Fibroblast of peridontal ligament (primary cell): ENCODE data around the gene GNAT2.

Source experiments
- DNase-seq: peaks from one replicate; pipeline ENCODE4 v3.0.0-alpha.2; 2010; ENCODE audit errors: extremely low read depth

Gene GNAT2

DNA sequence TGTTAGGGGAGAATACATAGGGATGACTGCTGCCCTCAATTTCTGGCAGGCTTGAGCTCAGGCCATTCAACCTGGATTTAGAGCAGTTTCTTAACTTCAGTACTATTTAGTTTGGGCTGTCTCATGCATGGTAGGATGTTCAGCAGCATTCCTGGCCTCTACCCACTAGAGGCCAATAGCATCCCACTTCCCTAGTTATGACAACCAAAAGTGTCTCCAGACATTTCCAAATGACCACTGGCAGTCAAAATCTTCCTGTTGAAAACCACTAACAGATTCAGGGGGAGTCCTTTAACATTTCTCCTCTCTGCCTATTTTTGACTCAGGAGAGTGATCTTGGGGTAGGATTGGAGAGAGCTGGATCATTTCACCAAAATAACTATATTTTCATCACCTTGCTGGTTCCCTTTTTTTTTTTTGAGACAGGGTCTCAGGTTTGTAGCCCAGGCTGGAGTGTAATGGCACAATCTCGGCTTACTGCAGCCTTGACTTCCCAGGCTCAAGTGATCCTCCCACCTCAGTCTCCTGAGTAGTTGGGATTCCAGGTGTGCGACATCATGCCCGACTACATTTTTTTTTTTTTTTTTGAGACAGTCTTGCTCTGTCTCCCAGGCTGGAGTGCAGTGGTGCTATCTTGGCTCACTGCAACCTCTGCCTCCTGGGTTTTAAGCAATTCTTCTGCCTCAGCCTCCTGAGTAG, 8.7 kb downstream of the GNAT2 start:
- peak; percentile 11 for DNase-seq

DNA sequence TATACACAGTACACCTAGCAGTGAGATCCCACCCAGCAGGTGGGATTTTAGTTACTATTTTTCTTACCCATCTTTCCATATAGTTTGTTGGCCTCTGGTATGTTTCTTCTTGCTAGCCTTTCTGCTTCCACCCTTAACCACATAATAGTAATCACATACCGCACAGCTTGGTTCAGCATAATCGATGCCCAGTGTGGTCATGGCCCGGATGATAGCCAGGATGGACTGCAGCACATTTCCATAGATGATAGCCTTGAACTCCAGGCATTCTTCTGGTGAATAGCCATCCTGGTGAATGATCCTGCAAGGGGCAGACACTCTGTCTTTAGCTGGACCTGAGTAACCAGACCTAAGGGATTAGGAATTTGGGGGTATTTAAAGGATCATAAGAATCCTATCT, 9.5 kb downstream of the GNAT2 start:
- peak; percentile 6 for DNase-seq

DNA sequence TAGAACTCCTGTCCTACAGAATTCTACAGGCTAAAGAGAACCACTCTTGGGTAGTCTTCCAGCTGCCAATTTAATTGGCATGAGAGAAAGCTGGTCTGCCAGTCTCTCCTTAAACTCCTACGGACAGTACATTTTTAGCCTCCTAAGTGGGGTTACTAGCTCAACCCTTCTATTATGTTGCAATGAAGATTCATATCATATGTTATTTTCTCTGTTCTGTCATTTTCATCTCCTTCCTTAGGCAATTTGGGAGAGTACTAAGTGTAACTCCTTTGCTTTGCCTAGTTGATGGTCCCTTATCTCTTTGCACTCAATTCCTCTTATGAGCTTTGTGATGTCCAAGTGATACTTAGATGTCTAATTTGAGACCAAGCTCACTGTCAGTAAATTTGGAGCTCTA, 14.0 kb downstream of the GNAT2 start:
- DNase-seq: no peak

DNA sequence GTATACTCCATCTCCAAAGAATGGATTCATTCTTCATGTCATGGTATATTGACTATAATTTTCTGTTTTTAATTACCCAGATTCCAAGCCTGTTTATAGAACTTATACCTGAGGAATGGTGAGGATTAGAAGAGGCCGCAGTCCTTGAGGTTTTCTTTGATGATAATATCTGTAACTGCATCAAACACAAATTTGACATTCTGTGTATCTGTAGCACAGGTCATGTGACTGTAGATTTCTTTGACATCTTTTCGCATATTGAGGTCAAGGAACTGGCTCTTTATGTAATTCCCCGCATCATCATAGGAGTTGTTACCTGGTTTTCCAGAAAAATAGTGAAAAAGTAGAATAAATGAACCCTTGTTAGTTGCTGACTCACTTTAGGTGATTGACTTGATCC, 16.2 kb downstream of the GNAT2 start:
- DNase-seq: no peak

DNA sequence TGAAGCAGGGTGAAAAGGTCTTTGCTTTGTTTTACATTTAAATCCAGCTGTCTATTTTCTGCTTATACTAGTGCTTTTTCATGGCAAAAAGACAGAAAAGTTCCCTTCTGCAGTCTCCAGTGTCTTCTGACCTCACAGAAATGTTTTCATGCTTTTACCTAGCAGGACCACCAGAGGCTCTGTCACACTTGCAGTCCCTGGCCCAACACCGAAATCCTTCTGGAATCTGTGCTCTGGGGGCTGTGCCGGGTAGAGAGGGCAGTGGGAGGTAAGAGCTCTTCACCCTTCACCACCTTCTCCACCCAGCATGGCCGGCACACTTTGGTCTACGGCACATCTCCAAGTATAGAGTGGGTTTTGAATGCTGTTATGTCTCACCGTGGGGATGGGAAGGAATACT, 20.8 kb downstream of the GNAT2 start:
- no peak for DNase-seq

DNA sequence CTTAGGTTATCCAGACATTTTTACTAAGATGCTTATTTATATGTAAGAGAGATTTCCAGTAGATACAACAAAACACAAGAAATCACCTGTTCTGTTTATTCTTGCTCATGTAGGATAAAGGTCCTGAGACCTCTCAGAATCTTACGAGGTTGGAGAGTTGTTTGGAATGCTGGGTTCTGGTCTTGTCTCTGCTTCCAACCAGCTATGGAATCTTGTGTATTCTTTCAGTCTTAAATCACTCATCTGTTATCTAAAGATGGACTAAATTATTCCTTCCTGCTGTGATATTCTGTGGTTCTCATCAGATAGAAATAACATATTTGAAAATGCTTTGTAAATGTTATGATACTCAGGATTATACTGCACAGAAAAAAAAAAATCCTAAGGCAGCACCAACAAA, 21.3 kb downstream of the GNAT2 start:
- DNase-seq: no peak

DNA sequence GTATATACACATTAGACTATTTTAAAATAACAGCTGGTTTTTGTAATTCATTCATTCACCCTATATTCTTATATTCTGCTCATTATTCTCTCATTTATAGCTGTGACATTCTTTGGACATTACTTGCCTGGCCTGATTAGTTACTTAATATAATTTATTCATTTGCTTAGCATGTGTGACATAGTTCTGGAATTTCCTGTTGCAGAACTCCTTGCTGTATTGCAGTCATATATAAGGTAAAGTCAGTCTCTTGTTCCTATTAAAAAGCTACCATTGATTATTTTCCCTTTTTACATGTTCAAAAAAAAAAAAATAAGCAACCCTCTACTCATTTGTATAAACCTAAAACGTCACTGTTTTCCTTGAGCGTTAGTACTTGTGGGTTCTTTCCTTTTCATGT, 23.9 kb downstream of the GNAT2 start:
- DNase-seq: no peak

DNA sequence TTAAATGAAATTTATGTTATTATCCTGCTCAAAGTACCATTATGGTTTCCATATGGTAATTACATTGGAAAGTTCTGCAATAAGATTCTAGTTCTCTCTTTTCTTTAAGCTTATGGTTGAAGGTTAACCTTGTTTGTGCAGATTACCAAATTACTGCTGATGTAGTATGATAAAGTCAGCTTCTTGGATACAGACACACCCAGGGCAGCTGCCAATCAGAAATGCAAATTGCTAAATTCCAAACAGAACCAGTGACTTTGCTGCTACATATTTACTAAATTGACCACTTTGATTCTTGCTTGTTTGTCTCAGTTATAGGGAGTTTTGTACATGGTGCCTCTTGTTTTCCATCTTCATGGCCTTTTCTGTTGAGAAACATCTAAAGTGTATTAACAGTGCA, 26.5 kb downstream of the GNAT2 start:
- no peak for DNase-seq

DNA sequence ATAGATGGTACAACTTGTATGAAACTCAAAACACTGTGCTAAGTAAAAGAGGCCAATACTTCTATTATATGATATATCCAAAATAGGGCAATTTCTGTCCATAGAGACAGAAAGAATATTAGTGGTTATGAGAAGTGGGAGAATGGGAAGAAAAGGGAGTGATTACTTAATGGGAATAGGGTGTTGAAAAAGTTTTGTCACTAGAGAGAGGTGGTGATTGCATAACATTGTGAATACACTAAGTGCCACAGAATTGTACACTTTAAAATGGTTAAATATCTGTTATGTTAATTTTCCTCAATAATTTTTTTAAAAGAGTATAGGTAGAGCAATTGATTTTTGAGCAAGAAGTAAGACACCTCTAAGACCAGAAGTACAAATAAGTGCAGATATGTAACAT, 29.7 kb downstream of the GNAT2 start:
- no peak for DNase-seq

DNA sequence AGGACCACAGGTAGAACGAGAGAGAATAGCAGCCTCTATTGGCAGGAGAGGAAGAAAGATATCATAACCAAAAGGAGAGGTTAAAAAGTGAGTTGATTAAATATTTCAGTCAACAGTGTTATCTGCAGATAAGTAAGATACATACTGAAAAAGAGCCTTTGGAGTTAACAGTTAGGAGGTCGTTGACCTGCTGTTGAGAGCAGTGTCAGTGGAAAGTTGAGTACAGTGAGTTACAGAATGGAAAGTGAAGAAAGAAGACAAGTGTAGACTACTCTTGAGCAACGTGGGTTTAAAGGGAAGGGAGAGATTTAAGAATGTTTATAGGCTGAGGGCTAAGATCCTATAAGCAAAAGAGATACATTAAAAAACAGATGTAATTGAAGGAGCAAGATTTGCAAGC, 30.2 kb downstream of the GNAT2 start:
- no peak for DNase-seq

DNA sequence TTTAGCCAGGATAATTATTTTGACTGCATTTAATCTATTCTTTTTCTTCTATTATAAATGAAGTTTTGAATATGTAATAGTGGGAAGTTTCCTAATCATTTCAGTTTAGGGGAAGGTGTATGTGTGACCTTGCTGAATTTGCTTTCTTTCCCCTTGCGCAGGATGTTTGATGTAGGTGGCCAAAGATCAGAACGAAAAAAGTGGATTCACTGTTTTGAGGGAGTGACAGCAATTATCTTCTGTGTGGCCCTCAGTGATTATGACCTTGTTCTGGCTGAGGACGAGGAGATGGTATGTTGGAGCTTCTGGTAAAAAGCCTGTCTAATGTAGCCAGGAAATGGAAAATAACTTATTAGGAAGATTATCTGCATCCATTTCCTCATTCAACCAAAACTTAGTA, 33.4 kb downstream of the GNAT2 start:
- no peak for DNase-seq

DNA sequence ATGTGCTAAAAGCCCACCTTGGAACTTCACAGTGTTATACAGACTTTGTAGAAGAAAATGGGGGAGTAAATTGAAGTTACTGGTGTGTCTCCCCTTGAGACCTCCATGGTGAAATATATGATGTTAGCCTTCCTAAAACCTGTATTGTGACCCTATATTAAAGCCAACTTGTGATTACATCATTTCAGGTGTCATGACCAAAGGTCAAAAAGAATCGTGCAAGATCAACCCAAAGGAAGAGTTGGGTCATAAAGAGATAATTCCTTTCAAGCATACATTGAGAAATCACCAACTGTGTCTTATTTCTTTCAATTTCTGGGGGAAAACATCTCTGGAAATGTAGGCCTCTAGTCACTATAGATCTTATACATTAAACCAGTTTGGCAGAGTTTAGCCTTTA, 34.6 kb downstream of the GNAT2 start:
- no peak for DNase-seq

DNA sequence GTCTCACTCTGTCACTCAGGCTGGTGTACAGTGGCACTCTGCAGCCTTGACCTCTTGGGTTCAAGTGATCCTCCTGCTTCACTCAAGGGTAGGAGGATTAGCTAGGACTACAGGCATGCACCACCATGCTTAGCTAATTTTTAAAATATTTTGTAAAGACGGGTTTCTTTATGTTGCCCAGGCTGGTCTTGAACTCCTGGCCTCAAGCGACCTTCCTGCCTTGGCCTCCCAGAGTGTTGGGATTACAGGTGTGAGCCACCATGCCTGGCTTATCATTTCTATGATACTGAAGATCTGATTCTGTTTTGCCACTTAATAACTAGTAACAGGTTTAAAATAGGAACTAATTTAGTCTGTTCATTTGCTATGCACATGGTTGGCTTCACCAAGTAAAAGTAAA, 37.4 kb downstream of the GNAT2 start:
- no peak for DNase-seq

DNA sequence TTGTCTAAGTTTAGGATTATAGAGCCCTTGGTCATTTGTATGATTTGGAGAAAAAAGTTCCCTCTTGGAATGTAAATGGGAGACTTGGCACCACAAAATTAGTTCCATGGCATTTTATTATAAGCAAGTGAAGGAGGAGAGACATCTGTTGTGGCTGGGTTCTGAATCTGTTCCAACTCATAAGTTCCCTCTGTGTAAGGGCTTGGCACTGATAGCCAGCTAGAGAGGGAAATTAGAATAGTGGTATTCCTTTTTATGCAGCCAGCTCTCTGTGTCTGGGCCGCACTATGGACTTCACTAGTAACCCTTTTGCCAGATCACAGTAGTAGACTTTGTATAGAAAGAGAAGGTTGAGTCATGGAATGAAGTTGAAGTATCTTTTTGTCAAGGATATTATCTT, 39.9 kb downstream of the GNAT2 start:
- peak; percentile 81 for DNase-seq

DNA sequence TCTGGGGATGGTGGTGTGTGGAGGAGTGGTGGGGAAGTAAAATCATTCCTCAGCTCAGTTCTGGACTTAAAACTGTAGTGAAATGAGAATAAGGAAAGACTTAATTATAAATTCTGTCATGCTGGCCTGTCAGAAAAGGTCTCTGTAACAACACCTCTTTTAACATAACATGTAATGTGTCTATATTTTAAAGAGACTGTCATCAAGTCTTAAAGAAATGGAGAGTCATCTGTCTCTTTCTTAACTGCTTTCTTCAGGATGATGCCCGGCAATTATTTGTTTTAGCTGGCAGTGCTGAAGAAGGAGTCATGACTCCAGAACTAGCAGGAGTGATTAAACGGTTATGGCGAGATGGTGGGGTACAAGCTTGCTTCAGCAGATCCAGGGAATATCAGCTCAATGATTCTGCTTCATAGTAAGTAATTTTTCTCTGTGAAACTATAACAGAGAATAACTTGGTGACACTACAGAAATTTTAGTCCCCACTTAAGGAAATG, 40.4 kb downstream of the GNAT2 start:
- peak; percentile 53 for DNase-seq

DNA sequence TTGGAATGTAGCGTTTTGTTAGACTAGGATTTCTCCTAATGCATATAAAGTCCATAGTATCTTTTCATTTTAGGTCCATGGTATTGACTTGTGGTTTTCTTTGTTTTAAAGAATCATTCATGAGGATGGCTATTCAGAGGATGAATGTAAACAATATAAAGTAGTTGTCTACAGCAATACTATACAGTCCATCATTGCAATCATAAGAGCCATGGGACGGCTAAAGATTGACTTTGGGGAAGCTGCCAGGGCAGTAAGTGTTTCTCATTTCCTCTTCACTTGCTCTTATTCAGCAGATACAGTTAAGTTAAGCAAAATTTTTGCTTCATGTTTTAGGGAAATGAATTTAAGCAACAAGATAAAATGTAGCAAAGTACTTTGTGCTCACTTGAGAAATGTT, 45.6 kb downstream of the GNAT2 start:
- peak; percentile 42 for DNase-seq

DNA sequence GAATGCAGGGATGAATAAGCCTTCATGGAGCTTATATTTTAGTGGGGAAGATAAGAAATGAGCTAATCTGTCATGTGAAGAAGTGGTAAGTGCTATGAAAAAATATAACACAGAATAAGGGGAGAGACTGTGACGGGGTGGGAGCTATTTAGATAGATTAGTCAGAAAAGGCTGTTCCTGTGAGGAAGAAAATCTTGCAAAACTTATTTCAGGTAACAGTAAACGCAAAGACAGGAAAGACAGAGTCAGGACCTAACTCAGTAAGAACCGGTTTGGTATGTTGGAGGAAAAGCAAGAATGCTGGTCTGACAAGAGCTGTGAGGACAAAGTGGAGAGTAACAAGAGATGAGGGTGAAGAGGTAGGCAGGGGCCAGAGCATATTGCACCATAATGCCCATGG, 49.0 kb downstream of the GNAT2 start:
- peak; percentile 7 for DNase-seq

DNA sequence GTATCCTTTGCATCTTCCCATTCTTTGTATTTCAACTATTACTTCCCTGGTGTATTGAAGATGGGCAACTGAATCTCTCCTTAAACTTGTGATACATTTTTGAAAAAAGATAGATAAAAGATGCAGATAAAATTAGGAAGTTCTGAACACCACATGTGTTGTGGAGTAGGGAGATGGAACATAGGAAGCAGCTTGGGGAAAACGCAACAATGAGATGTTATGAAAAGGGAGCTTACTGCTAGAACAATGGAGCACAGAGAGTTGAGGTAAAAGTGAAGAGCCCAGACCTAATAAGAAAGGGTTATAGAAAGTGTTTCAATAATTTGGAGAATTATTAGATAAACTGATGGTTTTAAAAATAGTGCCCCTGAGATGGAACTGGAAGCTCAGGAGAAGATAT, 50.1 kb downstream of the GNAT2 start:
- no peak for DNase-seq

DNA sequence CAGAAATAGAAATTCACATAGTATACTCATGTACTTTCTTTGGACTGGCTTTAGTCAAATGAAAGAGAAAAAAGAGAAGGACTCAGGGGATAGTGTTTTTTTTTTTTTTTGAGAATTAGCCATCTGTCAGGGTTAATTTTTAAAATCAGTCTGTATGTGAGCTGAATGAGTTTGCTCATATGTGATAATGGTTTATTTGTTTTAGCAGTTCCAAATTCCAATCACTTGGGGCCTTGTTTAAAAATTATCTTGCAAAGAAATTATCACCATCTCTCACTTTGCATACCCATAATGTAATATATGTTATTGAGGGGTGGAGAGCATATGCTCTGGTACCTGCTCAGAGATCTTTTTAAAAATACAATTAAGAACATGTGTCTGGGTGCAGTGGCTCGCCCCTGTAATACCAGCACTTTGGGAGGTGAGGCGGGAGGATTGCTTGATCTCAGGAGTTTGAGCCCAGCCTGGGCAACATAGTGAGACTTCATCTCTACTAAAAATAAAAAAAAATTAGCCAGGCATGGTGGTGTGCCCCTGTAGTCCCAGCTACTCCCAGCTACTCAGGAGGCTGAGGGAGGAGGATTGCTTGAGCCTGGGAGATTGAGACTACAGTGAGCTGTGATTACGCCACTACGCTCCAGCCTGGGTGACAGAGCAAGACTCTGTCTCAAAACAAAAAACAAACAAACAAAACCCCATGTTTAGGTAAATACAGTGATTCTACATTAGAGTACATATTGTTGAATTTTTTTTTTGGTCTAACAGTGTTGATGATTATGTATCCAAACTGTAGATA, 51.3 kb downstream of the GNAT2 start:
- DNase-seq: no peak

DNA sequence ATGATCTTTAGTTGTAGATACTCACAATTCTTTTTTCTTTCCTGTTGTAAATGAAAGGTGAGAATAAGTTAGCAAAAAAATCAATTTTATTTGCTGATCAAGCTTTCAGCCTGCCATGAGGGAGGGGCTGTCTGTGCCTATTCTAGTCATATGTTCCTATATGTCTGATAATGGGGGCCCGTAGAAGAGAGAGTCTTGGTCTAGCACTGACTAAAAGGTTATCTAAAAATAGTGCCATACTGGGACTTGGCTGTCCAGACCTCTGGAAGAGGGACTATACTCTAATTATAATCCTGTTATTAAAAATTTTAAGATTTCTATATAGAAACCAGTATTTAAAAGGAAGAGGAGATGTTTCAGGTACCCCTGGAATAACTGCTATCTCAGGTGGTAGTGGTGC, 52.4 kb downstream of the GNAT2 start:
- DNase-seq: no peak

DNA sequence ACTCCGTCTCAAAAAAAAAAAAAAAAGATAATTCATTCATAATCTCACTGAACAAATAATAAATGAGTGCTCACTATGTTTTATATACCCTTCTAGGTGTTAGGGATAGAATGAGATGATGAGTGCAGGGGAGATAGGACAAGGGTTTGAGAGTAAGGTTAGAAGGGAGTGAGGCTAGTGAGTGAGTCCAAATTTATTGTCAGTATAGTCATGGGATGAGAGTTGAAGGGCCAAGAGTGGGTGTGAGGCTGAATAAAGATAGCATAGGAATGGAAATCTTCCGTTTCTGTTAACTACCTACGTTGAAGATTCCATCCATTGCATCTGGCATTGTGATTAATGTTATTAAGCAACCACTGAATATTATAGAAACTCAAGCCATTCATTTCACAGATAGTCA, 54.2 kb downstream of the GNAT2 start:
- DNase-seq: no peak

DNA sequence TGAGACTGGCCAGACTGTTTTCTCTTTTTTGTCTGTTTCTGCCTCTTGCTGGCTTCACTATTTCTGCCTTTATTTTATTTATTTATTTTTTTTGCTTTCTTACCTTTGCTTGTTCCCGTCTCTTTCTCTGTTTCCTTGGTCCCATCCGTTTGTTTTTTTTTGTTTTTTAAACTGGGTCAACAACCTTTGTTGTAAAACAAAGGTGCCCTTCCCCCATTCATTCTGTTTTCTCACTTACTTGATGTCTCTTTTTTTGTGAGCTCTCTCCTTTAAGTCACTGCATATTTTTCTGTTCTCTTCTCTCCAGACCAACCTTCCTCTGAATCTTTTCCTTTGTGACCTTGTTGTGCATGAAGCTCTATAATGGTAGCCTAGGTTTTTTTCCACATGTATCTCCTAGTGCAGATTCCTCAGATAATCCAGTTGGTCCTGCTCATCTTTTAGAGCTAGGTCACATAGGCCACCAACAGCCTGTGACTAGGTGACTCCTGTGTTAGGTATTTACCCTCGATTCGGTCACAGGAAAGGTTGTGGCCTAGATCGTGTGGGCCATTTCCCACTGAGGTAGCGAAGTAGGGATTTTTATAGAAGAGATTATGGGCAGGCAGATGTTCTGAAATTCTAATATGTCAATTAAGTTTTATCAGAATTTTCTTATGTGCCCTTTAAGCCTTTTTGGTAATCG, 55.1 kb downstream of the GNAT2 start:
- DNase-seq: no peak

DNA sequence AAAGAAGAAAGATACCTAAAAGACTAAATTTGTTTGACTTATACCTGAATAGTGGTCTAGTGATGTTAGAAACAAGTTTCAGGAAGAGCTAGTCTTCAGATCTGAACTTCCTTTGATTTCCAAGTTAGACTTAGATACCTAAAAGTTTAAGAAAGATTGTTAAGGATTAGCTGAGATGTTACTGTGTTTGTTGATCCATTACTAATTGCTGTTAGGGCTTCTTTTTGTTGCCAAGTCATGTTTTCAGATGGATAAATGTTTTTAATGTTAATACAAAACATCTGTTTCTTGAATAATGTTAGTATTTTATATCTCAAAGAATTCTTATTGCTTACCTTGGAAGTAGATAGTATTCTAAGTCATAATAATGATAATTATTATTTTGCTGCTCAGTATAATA, 59.4 kb downstream of the GNAT2 start:
- peak; percentile 28 for DNase-seq
